NCI-H748 treated with DMSO at 0.1 percent for 48 hours (cell line): ENCODE results near the gene NR1I2.

Experiments
- DNase-seq: peaks from one replicate; lab custom pipeline; 2025; lab: John Stamatoyannopoulos, UW

NR1I2 gene

DNA sequence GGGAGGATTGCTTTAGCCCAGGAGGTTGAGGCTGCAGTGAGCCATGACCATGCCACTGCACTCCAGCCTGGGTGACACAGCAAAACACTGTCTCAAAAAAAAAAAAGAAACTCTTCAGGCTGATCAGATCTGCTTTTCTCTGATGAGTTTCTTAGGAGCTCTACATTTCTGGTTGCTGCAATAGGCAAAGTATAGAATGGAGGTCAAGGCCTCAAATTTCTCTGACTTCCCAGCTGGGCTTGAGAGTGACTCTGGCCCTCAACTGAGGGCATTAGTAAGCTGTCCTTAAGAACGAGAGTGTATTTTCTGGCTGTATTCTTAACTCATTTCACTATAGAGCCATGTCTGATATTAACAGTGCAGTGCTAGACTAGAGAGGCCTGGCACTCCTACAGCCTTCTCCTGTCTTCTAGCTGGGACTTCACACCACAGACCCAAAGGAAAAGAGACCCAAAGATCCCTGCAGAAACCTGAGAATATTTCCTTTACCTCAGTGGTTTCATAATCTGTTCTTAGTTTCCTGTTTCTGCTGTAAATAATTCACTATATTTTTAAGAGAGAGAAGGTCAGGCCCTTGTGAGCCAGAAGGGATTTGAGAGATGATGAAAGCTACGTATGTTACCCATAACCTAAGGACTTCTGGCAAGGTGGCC, 2.0 kb upstream of the NR1I2 start:
- DNase-seq = no peak

DNA sequence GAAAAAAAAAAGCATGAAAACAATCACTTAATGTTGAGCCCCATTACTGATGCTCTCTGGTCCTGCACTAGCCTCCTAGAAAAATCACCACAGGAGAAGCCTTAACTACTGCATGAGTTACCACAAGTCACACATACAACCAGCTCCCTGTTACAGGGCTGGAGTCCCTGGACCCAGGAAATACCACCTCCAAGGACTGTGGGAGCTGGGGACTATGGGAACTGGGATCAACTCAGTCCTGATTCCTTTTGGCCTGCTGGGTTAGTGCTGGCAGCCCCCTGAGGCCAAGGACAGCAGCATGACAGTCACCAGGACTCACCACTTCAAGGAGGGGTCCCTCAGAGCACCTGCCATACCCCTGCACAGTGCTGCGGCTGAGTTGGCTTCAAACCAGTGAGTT, 559 bp downstream of the NR1I2 start:
- no peak for DNase-seq

DNA sequence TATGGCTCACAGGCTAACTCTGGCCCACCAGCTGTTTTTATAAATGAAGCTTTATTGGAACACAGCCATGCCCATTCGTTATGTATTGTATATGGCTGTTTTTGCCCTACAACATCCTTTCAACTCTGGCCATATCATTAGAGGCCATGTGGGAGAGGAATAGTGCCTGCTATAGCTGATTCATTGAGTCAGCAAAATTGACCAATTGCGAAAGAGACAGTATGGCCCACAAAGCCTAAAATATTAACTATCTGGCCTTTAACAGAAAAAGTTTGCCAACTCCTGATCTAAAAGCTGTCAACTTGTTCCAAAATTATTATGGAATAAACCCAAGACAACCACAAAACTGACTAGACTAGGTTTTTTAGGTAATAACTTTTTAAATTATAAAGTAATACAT, 1.4 kb downstream of the NR1I2 start:
- DNase-seq = no peak

DNA sequence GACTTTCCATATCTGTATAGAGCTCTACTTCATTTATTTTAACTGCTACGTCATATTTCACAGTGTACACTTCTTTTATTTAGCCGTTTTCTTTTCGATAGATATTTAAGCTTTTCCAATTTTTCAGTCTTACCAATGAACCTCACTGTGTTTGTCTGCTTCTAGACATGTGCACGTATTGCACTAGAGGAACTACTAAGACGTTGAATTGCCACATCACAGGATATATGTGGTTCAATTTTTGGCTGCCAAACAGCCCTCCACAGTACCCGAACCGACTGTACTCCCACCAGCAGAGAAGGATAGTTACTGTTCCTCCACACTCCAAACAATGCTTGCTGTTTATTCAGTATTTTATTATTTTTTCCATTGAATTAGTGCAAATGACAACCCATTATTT, 2.0 kb downstream of the NR1I2 start:
- no peak for DNase-seq

DNA sequence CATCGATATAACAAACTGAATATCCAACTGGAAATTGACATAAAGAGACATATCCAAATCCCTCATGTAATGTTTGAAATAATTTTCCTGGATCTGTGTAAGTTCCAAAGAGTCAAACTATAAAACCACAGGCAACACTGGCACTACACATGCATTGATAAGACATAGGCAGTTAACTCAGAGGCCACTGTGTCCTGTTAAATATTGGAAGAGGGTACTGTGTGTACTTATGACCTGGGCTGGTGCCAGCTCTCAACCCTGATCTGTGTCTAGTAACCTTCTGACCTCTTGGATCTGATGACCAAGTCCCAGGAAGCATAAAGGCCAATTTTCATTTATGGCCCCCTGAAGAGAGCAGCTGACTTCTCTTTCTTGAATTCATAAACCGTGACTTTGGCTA, 4.5 kb downstream of the NR1I2 start:
- DNase-seq = no peak

DNA sequence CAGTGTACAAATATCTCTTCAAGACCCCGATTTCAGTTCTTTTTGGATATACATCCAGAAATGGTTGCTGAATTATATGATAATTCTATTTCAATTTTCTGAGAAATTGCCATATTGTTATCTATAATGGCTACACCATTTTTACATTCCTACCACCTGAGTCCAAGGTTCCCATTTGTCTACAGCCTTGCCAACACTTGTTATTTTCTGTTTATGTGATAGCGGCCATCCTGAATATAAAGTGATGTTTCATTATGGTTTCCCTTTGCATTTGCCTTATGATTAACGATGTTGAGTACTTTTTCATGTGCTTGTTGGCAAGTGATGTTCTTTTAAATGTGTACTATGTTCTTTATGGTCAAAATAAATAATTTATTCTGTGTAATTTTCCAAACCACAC, 8.5 kb downstream of the NR1I2 start:
- DNase-seq = no peak

DNA sequence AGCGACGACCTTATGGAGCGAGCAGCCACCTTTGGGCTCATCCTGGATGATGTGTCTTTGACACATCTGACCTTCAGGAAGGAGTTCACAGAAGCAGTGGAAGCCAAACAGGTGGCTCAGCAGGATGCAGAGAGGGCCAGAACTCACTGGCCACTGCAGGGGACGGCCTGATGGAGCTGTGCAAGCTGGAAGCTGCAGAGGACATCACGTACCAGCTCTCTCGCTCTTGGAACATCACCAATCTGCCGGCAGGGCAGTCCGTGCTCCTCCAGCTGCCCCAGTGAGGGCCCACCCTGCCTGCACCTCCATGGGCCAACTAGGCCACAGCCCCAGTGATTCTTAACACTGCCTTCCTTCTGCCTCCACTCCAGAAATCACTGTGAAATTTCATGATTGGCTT, 10.4 kb downstream of the NR1I2 start:
- DNase-seq = no peak

DNA sequence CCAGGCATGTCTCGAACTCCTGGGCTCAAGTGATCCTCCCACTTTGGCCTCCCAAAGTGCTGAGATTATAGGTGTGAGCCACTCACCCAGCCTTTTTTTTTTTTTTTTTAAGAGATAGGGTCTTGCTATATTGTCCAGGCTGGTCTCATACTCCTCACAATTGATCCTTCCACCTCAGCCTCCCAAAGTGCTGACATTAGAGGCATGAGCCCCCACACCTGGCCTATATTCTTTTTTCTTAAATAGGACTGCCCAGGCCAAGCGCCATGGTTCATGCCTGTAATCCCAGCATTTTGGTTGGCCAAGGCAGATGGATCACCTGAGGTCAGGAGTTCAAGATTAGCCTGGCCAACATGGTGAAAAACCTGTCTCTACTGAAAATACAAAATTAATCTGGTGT, 12.5 kb downstream of the NR1I2 start:
- DNase-seq = no peak

DNA sequence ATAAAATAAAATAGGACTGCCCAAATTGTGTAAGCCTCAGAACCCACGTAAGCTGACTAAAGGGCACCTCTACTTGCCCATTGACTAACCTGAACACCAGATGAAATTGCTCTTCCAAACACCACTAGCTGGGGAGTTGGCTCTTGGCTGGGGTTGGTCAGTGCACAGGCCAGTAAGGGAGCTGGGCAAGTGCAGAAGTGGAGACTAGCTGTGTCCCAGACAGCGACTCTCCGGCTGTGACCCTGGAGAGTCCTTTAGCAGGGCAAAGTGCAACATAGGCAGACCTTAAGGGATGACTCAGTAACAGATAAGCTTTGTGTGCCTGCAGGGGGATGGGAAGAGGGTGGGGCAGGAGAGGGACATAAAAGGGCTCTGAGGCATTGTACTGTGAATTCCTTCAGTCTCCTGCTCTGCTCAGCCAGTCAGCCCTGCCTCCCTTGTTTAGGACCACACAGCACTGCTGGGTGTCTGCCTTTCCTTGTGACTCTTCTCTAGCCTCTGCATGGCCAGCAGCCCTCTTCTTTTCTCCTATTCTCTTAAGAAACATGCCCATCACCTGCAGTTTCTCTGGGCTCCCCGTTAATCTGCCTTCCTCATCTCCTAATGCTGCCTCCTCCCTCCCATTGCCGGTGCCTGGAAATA, 13.2 kb downstream of the NR1I2 start:
- no peak for DNase-seq

DNA sequence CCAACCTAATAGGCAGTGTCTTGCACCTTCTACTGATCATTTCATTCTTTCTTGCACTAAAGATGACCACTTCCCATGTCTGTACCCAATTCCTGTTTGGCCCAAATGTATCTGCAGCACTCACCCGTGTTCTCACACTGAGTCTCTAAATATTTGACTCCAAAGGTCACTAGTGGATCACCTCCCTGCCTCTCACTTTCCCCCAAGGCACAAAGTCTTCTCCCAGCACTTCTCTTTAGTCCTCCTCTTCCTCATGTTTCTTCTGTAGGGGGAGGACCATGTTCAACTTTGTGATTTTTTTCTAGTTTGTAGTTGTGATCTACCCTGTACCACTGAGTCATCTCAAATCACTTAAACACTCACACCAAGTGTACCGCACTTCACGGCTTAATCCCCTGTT, 13.9 kb downstream of the NR1I2 start:
- no peak for DNase-seq

DNA sequence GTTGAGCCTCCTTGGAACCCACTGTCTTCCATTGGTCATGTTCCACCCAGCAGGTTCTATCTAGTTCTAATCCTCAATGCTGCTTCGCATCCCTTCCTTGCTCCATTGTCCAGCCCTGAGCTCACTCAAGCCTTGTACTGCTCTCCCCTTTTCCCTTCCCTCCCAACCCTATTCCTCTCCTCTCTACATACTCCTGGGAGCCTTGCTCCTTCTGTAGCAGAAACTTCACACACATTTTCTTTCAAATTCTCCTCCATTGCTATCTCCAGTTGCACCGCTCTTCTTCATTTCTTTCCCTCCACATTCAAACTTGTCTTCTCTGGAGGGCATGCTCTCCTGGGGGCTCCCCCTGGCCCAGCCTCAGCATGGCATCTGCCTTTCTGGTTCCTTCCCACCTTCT, 14.5 kb downstream of the NR1I2 start:
- no peak for DNase-seq

DNA sequence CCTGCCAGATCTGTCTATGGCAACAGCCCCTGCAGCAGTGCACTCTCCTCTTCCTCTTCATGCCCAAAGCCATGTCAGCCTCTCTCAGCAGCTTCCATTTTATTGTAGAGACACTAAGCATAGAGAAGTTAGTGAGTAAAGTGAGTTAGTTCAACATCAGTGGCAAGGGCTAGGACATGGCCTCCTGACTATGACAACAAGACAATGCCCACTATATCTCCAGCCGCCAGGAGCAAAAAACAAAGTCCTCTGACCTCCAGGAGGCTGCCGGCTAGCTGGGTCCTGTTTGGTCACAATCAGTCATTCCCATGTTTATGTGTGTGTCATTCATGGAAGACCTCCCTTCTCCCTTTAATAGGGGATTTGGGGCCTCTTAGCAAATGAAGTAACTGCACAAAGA, 14.9 kb downstream of the NR1I2 start:
- DNase-seq = no peak

DNA sequence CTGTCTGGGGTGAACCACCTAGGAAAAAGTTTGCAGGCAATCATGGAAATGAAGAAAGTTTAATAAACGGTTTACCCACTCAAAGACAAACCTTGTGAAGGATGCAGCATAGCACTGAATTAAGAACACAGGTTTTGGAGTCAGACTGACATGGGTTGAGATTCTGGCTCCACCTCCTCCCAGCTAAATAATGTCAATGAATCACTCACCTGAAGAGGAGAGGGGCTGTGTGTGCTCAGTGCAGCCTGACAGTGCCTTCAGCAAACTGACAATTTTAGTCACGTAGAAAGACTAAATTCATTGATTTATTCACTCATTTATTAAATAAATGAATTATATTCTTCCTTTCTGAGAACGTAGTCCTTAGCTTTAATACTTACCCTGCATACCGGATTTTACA, 18.9 kb downstream of the NR1I2 start:
- DNase-seq = no peak

DNA sequence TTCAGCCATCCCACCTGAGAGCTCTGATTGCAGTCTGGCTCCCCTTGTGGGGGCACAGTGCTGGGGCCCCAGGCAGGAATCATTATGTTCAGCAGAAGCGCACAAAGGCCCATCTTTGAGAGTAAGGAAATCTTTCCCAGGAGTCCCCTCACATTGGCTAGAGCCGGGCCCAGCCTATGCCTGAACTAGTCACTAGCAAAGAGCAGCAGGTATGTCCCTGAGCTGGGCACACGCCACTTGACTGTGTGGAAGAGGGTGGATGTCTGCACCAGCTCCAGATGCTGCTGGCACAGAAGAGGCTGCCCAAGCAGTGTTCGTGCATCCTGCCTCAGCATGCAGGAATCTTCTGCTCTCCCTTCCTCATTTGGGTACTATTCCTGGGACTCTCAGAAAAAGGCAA, 26.3 kb downstream of the NR1I2 start:
- no peak for DNase-seq

DNA sequence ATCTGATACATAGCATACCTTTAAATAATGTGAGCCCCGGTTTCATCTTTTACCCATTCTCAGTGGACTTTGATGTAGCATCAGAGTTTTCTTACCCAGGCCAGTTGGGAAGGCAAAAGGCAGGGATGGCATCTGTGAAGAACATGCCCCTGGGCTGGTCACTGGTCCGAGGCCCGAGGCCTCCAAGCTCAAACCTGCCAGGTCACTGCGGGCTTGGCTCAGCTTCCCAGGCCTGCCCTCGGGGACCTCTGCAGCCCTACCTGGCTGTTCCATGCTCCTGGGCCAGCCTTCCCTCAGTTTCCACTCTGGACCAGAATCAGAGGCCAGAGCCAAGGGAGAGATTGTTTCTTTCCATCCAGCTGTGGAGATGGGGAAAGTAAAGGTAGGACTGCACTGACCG, 26.9 kb downstream of the NR1I2 start:
- DNase-seq = no peak

DNA sequence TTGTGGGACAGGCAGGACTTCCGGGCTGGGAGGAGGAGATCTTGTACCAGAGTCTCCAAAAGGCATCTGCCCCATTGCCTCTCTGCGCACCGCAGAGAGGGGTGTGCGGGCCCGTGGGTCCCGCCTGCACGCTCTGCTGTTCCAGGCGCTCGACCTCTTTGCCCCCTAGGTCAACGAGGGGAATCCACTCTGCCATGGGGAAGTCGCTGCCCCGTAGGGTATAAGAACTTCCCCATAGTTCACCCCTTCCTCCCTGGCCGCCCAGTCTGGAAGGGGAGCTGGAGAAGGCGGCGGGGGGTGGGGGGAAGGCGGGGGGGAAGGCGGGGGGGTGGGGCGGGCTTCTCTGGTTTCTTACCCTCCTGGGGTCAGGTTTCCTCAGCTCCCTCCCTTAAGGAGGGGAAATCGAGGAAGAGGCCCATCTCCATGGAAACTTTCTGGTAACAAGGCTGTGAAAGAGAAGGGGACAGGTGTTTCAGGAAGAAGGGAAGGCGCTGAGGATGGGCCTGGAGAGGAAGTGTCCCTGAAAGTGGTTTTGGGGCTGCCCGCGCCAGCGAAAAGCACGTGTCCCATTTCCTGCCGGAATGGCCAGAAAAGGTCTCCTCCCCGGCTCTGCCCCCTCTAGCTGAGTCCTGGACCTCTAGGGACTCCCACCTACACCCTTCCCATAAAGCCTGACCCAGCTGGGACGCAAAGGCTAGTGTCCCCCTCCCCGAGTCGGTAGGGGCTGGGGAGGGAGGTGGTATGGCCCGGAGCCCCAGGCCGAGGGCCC, 27.5 kb downstream of the NR1I2 start:
- no peak for DNase-seq

DNA sequence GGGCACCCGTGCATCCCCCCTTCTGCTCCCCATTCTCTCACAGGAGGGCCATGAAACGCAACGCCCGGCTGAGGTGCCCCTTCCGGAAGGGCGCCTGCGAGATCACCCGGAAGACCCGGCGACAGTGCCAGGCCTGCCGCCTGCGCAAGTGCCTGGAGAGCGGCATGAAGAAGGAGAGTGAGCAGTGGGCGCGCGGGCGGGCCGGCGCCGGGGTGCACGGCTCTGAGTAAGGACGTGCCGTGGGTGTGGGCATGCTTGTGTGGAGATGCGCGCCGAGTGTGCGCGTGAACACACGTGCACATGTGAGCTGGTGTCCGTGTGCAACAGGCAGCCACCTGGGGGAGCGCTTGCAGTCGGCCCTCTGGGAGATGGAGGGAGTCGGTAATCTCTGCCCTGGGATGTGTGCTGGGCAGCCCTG, 28.1 kb downstream of the NR1I2 start:
- no peak for DNase-seq

DNA sequence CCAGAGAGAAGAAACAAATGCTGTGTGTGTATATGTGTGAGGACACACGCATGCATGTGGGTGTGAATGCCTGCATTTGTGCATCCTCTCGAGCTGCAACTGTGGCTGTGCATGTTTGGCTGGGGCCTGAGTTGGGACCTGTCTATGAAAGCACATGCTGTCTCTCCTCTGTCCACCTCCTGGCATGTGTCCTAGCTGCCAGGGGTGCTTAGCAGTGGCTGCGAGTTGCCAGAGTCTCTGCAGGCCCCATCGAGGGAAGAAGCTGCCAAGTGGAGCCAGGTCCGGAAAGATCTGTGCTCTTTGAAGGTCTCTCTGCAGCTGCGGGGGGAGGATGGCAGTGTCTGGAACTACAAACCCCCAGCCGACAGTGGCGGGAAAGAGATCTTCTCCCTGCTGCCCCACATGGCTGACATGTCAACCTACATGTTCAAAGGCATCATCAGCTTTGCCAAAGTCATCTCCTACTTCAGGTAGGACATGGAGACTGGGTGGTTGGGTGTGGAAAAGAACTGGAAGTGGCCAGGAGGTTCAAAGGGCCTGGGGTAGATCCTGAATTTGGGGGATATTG, 30.7 kb downstream of the NR1I2 start:
- DNase-seq = no peak

DNA sequence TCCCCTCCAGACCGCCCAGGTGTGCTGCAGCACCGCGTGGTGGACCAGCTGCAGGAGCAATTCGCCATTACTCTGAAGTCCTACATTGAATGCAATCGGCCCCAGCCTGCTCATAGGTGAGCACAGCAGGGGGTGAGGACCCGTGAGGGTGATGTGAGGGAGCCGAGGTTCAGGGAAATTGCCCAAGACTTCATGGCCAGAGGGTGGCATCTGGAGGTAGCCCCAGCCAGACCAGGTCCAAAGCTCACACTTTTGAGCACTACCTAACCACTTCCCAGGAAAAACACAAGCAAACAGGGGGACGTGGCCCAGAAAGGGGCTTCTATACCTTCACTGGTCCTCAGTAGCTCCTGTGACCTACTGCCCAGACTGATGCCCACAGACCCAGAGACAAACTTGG, 33.8 kb downstream of the NR1I2 start:
- no peak for DNase-seq

DNA sequence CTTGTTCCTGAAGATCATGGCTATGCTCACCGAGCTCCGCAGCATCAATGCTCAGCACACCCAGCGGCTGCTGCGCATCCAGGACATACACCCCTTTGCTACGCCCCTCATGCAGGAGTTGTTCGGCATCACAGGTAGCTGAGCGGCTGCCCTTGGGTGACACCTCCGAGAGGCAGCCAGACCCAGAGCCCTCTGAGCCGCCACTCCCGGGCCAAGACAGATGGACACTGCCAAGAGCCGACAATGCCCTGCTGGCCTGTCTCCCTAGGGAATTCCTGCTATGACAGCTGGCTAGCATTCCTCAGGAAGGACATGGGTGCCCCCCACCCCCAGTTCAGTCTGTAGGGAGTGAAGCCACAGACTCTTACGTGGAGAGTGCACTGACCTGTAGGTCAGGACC, 35.2 kb downstream of the NR1I2 start:
- DNase-seq = no peak

DNA sequence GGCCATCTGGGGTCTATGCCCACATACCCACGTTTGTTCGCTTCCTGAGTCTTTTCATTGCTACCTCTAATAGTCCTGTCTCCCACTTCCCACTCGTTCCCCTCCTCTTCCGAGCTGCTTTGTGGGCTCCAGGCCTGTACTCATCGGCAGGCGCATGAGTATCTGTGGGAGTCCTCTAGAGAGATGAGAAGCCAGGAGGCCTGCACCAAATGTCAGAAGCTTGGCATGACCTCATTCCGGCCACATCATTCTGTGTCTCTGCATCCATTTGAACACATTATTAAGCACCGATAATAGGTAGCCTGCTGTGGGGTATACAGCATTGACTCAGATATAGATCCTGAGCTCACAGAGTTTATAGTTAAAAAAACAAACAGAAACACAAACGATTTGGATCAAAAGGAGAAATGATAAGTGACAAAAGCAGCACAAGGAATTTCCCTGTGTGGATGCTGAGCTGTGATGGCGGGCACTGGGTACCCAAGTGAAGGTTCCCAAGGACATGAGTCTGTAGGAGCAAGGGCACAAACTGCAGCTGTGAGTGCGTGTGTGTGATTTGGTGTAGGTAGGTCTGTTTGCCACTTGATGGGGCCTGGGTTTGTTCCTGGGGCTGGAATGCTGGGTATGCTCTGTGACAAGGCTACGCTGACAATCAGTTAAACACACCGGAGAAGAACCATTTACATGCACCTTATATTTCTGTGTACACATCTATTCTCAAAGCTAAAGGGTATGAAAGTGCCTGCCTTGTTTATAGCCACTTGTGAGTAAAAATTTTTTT, 35.9 kb downstream of the NR1I2 start:
- no peak for DNase-seq

DNA sequence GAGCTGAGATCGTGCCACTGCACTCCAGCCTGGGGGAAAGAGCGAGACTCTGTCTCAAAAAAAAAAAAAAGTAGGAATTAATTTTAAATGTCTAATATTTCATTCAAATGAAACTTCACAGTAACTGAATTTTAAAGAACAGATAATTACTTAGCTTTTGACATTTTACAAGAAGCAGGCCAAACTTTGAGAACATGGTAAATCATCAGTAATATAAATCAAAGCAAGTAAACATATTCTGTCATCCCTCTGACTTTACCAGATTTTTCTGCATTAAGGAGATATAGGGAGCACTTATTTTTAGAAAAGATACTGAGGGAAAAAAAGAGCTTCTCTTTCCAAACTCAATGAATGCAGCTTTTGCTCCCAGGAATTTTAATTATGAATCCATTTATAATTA, 37.0 kb downstream of the NR1I2 start:
- DNase-seq = no peak
